Esophagus mucosa (tissue), 1 donor: ENCODE results near the gene THSD8. TPM values are rescaled to one million over a fixed set of nuclear protein-coding genes. Genes with fewer than 3 reads are reported as not detected.
"Not testable (repeated sequence)": the region's sequence is repeated elsewhere in the genome, so short reads cannot be mapped to it uniquely, and the experiment has no call there.

Source experiments
- ATAC-seq: fragments of 200-7000 bp; cut with Tn5 transposase; one replicate; pipeline ENCODE4 v1.9.1; 2020
- total RNA-seq: library from RNA; stranded (reverse); gene quantifications from one replicate; pipeline ENCODE4 v1.2.4, GENCODE V29; 2023
- donor health status: DM: yes; HTN: yes; CAD: no.

THSD8 gene
- total RNA-seq, 1 donor from 2014 or later = 9.7 TPM

GRCh38 chr19:12792051-12792852 is 9.6 kb upstream of the THSD8 start:
- ATAC-seq = no peak

- ATAC-seq = no peak
These were observed 9.0 kb upstream of the THSD8 start for GRCh38 chr19:12792853-12793289.

- ATAC-seq = peak; percentile 45
These were observed 8.3 kb upstream of the THSD8 start for GRCh38 chr19:12793290-12794195.

- ATAC-seq = no peak
These were observed 7.5 kb upstream of the THSD8 start for GRCh38 chr19:12794196-12794941.

GRCh38 chr19:12794971-12795381 is 6.9 kb upstream of the THSD8 start:
- no peak for ATAC-seq

GRCh38 chr19:12796146-12797071 is 5.5 kb upstream of the THSD8 start:
- peak; percentile 22 for ATAC-seq

- ATAC-seq = no peak
These were observed 4.7 kb upstream of the THSD8 start for GRCh38 chr19:12797141-12797587.

- ATAC-seq = not testable (repeated sequence)
These were observed 4.3 kb upstream of the THSD8 start for GRCh38 chr19:12797607-12798006.

GRCh38 chr19:12799742-12800465 is 2.0 kb upstream of the THSD8 start:
- no peak for ATAC-seq

- ATAC-seq = no peak
These were observed 1.5 kb upstream of the THSD8 start for GRCh38 chr19:12800466-12800770.

GRCh38 chr19:12800923-12801465 is 875 bp upstream of the THSD8 start:
- ATAC-seq = peak; percentile 10

GRCh38 chr19:12802267-12803106 is 618 bp downstream of the THSD8 start:
- ATAC-seq = no peak

GRCh38 chr19:12804051-12804450 is 2.2 kb downstream of the THSD8 start:
- no peak for ATAC-seq

GRCh38 chr19:12806242-12807081 is 4.6 kb downstream of the THSD8 start, which contains the start of gene RNASEH2A:
Gene RNASEH2A, plus strand, starts transcription at chr19:12806584. Its CDS starts 90 bp downstream, at chr19:12806674.
- peak; percentile 78 for ATAC-seq

- ATAC-seq = no peak
These were observed 13.2 kb downstream of the THSD8 start for GRCh38 chr19:12815088-12815487.

GRCh38 chr19:12817188-12817587 is 15.3 kb downstream of the THSD8 start:
- ATAC-seq = not testable (repeated sequence)

GRCh38 chr19:12817810-12818209 is 15.9 kb downstream of the THSD8 start:
- peak; percentile 13 for ATAC-seq

- ATAC-seq = no peak
These were observed 19.9 kb downstream of the THSD8 start for GRCh38 chr19:12821761-12822160.
